Esophagus squamous epithelium (tissue), 4 donors: ENCODE data around the gene ANAPC16.

Experiments used
- POLR2A ChIP-seq, 4 donors: fragments of 450-650 bp; IDR thresholded peaks; one replicate each; pipeline ENCODE4 v1.6.1; 2017; ENCODE audit warnings: antibody characterized with exemption in 4 of 4, mild to moderate bottlenecking in 4 of 4, moderate library complexity in 3 of 4
- TF ChIP-seq, protein P1 (sequence below), 6 experiments: fragments of 450-650 bp in 4 of 6; fragments of 200-600 bp in 2 of 6; sonication (generic) in 2 of 6; IDR thresholded peaks; one replicate each; pipeline ENCODE4 v1.5.1; 2016 to 2019; ENCODE audit warnings: antibody characterized with exemption in 6 of 6, mild to moderate bottlenecking in 4 of 6, moderate library complexity in 4 of 6

DNA sequence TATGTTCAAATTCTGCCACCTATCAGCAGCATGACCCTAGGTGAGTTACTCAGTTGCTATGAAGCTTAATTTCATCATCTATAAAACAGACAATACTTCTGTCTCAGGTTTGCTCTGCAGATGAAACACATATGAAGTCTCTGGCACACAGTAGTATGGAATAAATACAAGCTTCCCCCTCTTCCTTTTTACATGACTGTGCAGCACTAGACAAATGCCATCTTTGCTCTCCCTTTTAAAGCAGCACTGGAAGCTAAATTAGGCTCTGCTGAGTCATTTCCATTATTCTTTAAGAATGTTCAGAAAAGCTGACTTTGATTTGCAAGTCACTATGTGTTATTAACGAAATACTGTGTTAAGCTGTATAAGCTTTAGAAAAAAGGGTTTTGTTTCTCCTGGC lies 40.7 kb upstream of the ANAPC16 start:
- TF ChIP-seq, protein P1, sequence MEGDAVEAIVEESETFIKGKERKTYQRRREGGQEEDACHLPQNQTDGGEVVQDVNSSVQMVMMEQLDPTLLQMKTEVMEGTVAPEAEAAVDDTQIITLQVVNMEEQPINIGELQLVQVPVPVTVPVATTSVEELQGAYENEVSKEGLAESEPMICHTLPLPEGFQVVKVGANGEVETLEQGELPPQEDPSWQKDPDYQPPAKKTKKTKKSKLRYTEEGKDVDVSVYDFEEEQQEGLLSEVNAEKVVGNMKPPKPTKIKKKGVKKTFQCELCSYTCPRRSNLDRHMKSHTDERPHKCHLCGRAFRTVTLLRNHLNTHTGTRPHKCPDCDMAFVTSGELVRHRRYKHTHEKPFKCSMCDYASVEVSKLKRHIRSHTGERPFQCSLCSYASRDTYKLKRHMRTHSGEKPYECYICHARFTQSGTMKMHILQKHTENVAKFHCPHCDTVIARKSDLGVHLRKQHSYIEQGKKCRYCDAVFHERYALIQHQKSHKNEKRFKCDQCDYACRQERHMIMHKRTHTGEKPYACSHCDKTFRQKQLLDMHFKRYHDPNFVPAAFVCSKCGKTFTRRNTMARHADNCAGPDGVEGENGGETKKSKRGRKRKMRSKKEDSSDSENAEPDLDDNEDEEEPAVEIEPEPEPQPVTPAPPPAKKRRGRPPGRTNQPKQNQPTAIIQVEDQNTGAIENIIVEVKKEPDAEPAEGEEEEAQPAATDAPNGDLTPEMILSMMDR (IDR thresholded peaks at IDR 0.05) = no peak
- no peak for TF ChIP-seq POLR2A (IDR thresholded peaks at IDR 0.05)
